IPS-15b (cell line): Measurements from ENCODE around the gene OR52E1.

Experiments
- H3K27me3 ChIP-seq: one replicate; pipeline ENCODE4 v1.6.1; 2013; ENCODE audit warnings: low read length; ENCODE audit not compliant: control insufficient read depth, insufficient read depth
- H3K36me3 ChIP-seq: one replicate; pipeline ENCODE4 v1.6.1; 2013; ENCODE audit warnings: low read length; ENCODE audit not compliant: control insufficient read depth, insufficient read depth
- H3K4me1 ChIP-seq: one replicate; pipeline ENCODE4 v1.6.1; 2013; ENCODE audit warnings: mild to moderate bottlenecking, low read length; ENCODE audit not compliant: control insufficient read depth, insufficient read depth
- H3K4me3 ChIP-seq: one replicate; pipeline ENCODE4 v1.5.1; 2013; ENCODE audit warnings: low read depth, low read length
- H3K9ac ChIP-seq: one replicate; pipeline ENCODE4 v1.6.1; 2013; ENCODE audit warnings: low read depth, mild to moderate bottlenecking, low read length
- H3K9me3 ChIP-seq: one replicate; pipeline ENCODE4 v1.6.1; 2013; ENCODE audit warnings: mild to moderate bottlenecking, low read length; ENCODE audit not compliant: control insufficient read depth, insufficient read depth

OR52E1 gene

GRCh38 chr11:5065027-5065426, 4.3 kb upstream of the OR52E1 start:
- H3K9me3 ChIP-seq, result no peaks in the 10 kb centered on the region
- H3K4me1 ChIP-seq, result no peaks in the 10 kb centered on the region
- H3K9ac ChIP-seq, result no peak overlapping the region
- no peaks in the 10 kb centered on the region for H3K27me3 ChIP-seq
- no peaks in the 10 kb centered on the region for H3K36me3 ChIP-seq
- no peak overlapping the region for H3K4me3 ChIP-seq

GRCh38 chr11:5071799-5072198, 2.4 kb downstream of the OR52E1 start:
- no peak overlapping the region for H3K4me3 ChIP-seq
- H3K36me3 ChIP-seq, result no peaks in the 10 kb centered on the region
- no peaks in the 10 kb centered on the region for H3K27me3 ChIP-seq
- H3K9me3 ChIP-seq, result no peaks in the 10 kb centered on the region
- H3K9ac ChIP-seq, result no peak overlapping the region
- H3K4me1 ChIP-seq, result no peaks in the 10 kb centered on the region

- H3K9me3 ChIP-seq, result no peaks in the 10 kb centered on the region
- H3K9ac ChIP-seq, result no peak overlapping the region
- no peaks in the 10 kb centered on the region for H3K27me3 ChIP-seq
- H3K4me3 ChIP-seq, result no peak overlapping the region
- no peaks in the 10 kb centered on the region for H3K4me1 ChIP-seq
- no peaks in the 10 kb centered on the region for H3K36me3 ChIP-seq
Measured at GRCh38 chr11:5081405-5081804, 12.0 kb downstream of the OR52E1 start.

- H3K36me3 ChIP-seq, result no peaks in the 10 kb centered on the region
- H3K9ac ChIP-seq, result no peak overlapping the region
- no peak overlapping the region for H3K4me3 ChIP-seq
- no peaks in the 10 kb centered on the region for H3K4me1 ChIP-seq
- H3K9me3 ChIP-seq, result no peaks in the 10 kb centered on the region
- no peaks in the 10 kb centered on the region for H3K27me3 ChIP-seq
Measured at GRCh38 chr11:5083602-5084001, 14.2 kb downstream of the OR52E1 start.

- no peaks in the 10 kb centered on the region for H3K9me3 ChIP-seq
- no peaks in the 10 kb centered on the region for H3K27me3 ChIP-seq
- no peaks in the 10 kb centered on the region for H3K36me3 ChIP-seq
- H3K4me3 ChIP-seq, result no peak overlapping the region
- H3K9ac ChIP-seq, result no peak overlapping the region
- H3K4me1 ChIP-seq, result no peaks in the 10 kb centered on the region
Measured at GRCh38 chr11:5088556-5088955, 19.2 kb downstream of the OR52E1 start.

- H3K9ac ChIP-seq, result no peak overlapping the region
- H3K9me3 ChIP-seq, result no peaks in the 10 kb centered on the region
- no peaks in the 10 kb centered on the region for H3K27me3 ChIP-seq
- H3K4me1 ChIP-seq, result no peaks in the 10 kb centered on the region
- H3K36me3 ChIP-seq, result no peaks in the 10 kb centered on the region
- H3K4me3 ChIP-seq, result no peak overlapping the region
Measured at GRCh38 chr11:5090668-5091067, 21.3 kb downstream of the OR52E1 start.

- H3K27me3 ChIP-seq, result no peaks in the 10 kb centered on the region
- no peak overlapping the region for H3K9ac ChIP-seq
- no peaks in the 10 kb centered on the region for H3K4me1 ChIP-seq
- H3K4me3 ChIP-seq, result no peak overlapping the region
- no peaks in the 10 kb centered on the region for H3K9me3 ChIP-seq
- H3K36me3 ChIP-seq, result no peaks in the 10 kb centered on the region
Measured at GRCh38 chr11:5092821-5093585, 23.6 kb downstream of the OR52E1 start.

GRCh38 chr11:5096011-5096410, 26.6 kb downstream of the OR52E1 start:
- no peak overlapping the region for H3K4me3 ChIP-seq
- no peaks in the 10 kb centered on the region for H3K9me3 ChIP-seq
- no peaks in the 10 kb centered on the region for H3K27me3 ChIP-seq
- no peak overlapping the region for H3K9ac ChIP-seq
- no peaks in the 10 kb centered on the region for H3K4me1 ChIP-seq
- H3K36me3 ChIP-seq, result no peaks in the 10 kb centered on the region

GRCh38 chr11:5102246-5102645, 32.9 kb downstream of the OR52E1 start:
- H3K36me3 ChIP-seq, result no peaks in the 10 kb centered on the region
- no peaks in the 10 kb centered on the region for H3K4me1 ChIP-seq
- no peaks in the 10 kb centered on the region for H3K9me3 ChIP-seq
- no peak overlapping the region for H3K4me3 ChIP-seq
- no peaks in the 10 kb centered on the region for H3K27me3 ChIP-seq
- H3K9ac ChIP-seq, result no peak overlapping the region

- Histone ChIP-seq H3K4me1 (no peaks in the 10 kb centered on the region), H3K36me3 (no peaks in the 10 kb centered on the region), H3K4me3 (no peak overlapping the region), H3K27me3 (no peaks in the 10 kb centered on the region), H3K9me3 (no peaks in the 10 kb centered on the region), H3K9ac (no peak overlapping the region)
Measured at GRCh38 chr11:5103066-5103465, 33.7 kb downstream of the OR52E1 start.

- no peak overlapping the region for H3K4me3 ChIP-seq
- H3K27me3 ChIP-seq, result no peaks in the 10 kb centered on the region
- H3K36me3 ChIP-seq, result no peaks in the 10 kb centered on the region
- H3K4me1 ChIP-seq, result no peaks in the 10 kb centered on the region
- H3K9ac ChIP-seq, result no peak overlapping the region
- H3K9me3 ChIP-seq, result no peaks in the 10 kb centered on the region
Measured at GRCh38 chr11:5107285-5107684, 37.9 kb downstream of the OR52E1 start.

GRCh38 chr11:5115339-5115738, 46.0 kb downstream of the OR52E1 start:
- no peaks in the 10 kb centered on the region for H3K27me3 ChIP-seq
- H3K36me3 ChIP-seq, result no peaks in the 10 kb centered on the region

More at GRCh38 chr11:5115339-5115738, 46.0 kb downstream of the OR52E1 start:
- Histone ChIP-seq H3K4me3 (no peak overlapping the region), H3K4me1 (no peaks in the 10 kb centered on the region), H3K9ac (no peak overlapping the region), H3K9me3 (no peaks in the 10 kb centered on the region)
